Esophagus squamous epithelium (tissue), 4 donors: ENCODE measurements around the gene DCANP1.

Source experiments
- CTCF ChIP-seq, 6 experiments: fragments of 450-650 bp in 4 of 6; fragments of 200-600 bp in 2 of 6; sonication (generic) in 2 of 6; IDR thresholded peaks; one replicate each; pipeline ENCODE4 v1.5.1; 2016 to 2019; ENCODE audit warnings: antibody characterized with exemption in 6 of 6, mild to moderate bottlenecking in 4 of 6, moderate library complexity in 4 of 6
- POLR2A ChIP-seq, 4 donors: fragments of 450-650 bp; IDR thresholded peaks; one replicate each; pipeline ENCODE4 v1.6.1; 2017; ENCODE audit warnings: antibody characterized with exemption in 4 of 4, mild to moderate bottlenecking in 4 of 4, moderate library complexity in 3 of 4

- no peak for TF ChIP-seq CTCF (IDR thresholded peaks at IDR 0.05)
- no peak for TF ChIP-seq POLR2A (IDR thresholded peaks at IDR 0.05)
These were observed 533 bp downstream of the DCANP1 start for GRCh38 chr5:135446615-135447014.
